GM19193 (cell line): ENCODE data around the gene PXN.

ENCODE experiments used
- POLR2A ChIP-seq: IDR thresholded peaks from 4 replicates; pipeline ENCODE4 v1.6.1; 2011; ENCODE audit not compliant: insufficient read depth, insufficient read length; ENCODE audit errors: extremely low read depth

Gene PXN

DNA sequence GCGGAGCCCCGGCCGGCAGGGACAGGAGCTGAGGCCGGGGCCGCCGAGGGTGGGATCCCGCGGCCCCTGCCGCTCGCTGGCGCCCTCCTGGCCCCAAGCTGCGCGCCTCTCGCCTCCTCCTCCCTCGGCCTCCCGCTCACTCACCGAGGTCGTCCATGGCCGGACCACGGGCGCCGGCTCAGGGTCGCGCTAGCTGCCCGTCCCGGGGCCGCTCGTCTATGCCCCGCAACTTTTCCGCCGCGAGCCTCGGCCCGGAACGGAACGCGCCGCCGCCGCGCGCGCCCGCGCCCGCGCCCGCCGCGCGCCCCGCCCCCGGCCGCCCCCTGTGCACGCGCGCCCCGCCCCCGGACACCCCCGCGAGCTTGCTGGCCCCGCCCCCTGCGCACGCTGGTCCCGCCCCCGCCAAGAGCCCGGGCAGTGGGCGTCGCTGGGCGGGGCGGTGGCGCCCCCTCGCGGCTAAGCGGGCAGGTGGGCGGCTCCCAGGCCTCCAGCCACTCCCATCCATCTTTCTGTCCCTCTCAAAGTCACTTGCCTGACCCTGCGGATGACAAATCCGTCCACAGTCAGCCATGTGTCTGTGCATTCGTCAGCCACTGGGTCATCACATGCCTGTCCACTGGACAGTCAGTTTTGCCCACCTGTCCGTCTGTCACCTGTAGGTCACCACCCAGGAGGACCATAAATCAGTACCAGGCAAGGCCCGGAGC is at the start of gene PXN:
PXN (minus strand) TSS at position 258 of the 707 bp plus-strand sequence; CDS start at position 157, 101 bp downstream.
- TF ChIP-seq POLR2A = peak; percentile 28

DNA sequence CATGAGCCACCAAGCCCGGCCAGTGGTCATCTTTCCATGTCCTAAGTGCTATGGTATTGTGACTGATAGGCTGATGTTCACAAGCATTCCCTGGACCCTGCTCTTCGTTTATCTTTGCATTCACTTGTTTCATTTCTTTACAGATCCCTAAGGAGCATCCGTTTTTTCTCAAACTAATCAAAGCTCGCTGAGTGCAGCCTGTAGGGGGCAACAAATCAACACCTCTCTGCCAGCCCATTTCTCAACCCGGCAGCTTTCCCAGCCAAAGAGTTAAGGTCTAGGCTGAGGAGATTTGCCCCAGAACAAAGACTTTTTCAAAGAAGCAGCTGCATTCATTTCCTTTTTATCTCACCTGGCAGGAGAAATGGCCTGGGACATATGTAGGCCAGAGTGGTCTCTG is 48.7 kb upstream of the PXN start:
- no peak for TF ChIP-seq POLR2A

DNA sequence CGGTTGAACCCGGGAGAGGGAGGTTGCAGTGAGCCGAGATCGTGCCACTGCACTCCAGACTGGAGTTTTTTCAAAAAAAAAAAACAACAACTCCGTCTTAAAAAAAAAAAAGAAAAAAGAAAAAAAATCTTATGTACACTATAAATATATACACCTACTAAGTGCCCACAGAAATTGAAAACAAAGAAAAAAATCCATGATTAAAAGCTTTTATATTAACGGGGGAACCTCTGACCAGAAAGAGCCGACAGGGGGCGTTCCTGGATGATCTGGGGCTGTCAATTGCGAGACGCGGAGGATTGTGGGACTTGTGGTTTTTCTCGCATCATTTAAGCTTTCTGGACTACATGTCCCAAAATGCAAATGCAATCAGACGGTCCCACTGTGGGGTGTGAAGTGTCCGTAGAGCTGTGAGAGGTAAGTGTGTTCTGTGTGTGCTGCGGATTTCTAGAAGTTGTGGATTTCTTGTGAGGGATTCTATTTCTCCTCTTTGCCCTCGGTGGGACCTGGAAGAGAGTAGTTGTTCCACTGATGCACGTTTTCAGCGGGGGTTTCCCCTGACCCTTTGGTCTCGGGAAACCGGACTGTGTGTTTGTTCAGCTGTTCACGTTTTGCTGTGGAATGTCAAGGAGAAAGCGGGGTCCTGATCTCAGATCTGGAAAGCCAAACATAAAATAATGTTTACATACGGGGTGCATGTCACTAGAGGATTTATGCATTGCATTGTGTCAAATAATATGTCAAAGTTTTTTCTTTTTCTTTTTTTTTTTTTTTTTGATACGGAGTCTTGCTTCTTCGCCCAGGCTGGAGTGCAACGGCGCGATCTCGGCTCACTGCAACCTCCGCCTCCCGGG is 36.7 kb upstream of the PXN start, which contains the start of gene SIRT4:
SIRT4 (plus strand) TSS at position 360 of the 854 bp plus-strand sequence. CDS start 1,241 bp downstream, outside the sequence.
- TF ChIP-seq POLR2A = peak; percentile 39

DNA sequence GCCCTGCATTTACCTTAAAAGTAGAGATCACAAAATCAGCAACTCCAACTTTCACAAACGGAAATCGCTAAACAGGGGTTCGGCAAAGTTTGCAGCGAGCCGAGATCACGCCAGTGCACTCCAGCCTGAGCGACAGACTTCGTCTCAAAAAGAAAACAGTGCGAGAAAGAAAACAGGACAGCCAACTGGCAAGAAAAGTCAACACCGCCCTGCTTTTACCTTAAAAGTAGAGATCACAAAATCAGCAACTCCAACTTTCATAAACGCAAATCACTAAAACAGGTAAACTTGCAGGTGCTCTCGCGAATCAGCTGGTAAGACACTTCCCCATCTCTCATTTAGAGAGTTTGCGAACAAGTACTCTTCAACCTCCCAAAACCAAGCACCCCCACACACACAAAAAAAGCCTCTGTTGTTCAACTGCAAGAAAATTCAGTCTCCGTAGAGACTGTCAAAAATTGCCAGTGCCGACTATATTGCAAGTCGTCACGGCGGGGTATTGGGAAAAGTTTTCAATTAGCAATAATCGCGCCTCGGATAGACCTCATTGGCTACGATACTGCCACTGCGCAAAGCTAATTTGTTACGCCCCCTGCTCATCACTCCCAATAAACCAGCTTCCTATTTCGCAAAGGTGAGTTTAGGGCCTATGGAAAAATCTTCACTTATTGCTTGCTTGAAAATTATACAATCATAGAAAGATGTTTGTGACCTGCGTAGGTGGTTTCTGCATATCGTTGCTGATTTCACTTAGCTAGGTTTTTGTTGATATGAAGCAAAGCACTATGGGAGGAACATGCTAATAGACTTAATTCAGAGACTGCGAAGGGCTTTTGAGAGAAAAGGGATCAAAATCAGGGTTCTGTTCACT is 27.4 kb upstream of the PXN start, which contains the start of gene RNU4-1:
RNU4-1 (minus strand) TSS at position 577 of the 871 bp plus-strand sequence.
- TF ChIP-seq POLR2A = peak; percentile 100

DNA sequence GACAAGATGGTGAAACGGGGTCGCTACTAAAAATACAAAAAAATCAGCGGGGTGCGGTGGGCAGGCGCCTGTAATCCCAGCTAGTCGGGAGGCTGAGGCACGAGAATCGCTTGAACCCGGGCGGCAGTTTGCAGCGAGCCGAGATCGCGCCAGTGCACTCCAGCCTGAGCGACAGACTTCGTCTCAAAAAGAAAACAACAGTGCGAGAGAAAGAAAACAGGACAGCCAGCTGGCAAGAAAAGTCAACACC is 26.8 kb upstream of the PXN start:
- TF ChIP-seq POLR2A = no peak

DNA sequence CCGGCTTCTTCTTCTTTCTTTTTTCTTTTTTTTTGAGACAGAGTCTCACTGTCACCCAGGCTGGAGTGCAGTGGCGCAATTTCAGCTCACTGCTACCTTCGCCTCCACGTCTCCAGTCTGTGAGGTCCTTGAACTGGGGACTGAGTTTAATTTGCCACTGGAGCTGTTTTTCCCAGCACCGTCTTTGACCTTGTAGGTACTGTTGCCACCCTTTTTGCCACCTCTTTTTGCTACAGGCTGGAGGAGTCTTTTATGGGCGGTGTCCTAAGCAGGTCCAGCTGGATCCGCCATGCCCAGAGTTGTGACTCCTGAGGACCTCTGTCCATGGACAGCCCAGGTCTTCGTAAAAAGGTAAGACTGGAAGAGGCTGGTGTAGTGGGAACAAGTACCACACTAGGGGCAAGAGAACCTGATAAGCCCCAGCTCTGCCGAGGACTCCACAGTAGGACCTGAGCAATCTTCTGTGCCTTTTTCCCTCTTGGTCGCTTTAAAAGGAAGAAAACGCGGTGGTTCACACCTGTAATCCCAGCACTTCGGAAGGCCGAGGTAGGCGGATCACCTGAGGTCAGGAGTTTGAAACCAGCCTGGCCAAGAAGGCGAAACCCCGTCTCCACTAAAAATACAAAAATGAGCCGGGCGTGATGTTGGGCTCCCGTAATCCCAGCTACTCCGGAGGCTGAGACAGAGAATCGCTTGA is 25.2 kb upstream of the PXN start:
- no peak for TF ChIP-seq POLR2A

DNA sequence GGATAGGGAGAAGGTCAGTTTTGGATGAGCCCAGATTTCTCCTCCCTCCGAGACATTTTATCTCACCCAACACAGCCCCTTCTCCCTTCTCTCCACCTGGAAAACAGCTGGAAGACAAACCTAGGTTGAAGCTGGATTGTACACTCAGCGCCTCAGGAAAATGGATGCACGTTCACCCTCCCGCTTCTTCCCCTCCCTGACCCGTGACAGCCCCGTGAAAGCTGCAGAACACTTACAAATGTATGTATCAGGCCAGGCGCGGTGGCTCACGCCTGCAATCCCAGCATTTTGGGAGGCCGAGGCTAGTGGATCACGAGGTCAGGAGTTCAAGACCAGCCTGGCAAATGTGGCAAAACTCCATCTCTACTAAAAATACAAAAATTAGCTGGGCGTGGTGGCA is 22.0 kb upstream of the PXN start:
- no peak for TF ChIP-seq POLR2A

DNA sequence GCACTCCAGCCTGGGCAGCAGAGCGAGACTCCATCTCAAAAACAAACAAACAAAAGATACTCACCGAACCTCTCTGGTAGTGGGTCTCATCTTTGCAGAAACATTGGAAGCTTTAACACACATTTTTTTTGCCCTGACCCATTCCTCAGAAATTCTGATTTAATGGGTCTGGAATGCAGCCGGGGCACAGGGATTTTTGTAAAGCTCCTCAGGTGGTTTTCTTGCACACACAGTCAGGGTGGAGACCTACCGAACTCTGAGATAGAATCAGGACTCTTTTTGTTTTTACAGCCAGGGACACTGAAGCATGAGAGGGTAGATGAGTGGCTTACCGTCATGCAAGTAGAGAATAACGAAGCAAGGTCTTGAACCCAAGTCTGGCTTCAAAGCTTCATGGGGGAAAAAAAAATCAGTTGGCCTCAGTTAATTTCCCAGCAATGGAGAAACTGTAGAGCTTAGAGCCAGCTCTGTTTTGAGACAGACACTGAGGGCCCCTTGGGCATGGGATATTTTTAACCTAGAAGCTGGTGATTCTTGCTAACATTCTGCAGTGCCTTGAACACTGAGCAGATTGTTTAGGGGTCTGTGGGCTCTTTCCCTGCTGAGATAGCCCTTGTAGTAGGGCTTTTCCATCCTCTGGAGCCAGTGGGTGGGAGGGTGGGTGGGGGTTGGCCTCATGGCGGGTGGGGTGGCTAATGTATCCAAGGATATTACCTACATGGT is 21.4 kb upstream of the PXN start:
- TF ChIP-seq POLR2A = no peak

DNA sequence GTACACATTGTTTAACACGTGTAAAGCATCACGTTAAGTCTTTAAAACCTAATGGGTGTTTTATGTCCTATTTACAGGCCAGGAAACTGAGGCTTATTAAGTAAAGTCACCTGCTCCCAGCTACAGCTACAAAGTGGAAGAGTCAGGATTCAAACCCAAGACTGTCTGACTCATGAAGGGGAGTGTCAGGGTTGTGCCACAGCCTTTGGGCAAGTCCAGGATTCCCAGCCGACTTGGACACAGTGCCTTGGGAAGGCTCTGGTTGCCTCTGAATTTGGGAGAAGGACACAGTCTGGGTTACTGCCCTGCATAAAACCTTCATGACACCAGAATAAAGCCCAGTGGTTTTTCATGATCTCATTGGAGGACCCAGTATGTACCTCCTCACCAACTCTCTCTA is 18.9 kb upstream of the PXN start:
- no peak for TF ChIP-seq POLR2A

DNA sequence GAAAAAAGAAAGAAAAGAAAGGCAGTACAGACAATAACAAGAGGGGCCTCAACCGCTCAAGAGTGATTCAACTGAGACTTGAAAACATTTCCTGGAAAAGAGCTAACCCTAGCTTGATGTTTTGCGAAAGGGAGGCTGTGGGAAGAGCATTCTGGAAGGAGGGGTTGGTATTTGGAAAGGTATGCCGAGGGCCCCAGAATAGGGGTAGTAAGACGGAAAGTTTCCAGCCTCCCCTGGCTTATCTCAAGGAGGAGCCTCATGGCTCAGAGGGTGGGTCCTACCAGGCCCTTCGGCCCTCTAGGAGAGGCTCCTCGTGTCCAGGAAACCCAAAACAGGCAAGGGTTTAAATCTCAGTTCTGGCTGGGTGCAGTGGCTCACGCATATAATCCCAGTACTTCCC is 17.8 kb upstream of the PXN start:
- TF ChIP-seq POLR2A = no peak

DNA sequence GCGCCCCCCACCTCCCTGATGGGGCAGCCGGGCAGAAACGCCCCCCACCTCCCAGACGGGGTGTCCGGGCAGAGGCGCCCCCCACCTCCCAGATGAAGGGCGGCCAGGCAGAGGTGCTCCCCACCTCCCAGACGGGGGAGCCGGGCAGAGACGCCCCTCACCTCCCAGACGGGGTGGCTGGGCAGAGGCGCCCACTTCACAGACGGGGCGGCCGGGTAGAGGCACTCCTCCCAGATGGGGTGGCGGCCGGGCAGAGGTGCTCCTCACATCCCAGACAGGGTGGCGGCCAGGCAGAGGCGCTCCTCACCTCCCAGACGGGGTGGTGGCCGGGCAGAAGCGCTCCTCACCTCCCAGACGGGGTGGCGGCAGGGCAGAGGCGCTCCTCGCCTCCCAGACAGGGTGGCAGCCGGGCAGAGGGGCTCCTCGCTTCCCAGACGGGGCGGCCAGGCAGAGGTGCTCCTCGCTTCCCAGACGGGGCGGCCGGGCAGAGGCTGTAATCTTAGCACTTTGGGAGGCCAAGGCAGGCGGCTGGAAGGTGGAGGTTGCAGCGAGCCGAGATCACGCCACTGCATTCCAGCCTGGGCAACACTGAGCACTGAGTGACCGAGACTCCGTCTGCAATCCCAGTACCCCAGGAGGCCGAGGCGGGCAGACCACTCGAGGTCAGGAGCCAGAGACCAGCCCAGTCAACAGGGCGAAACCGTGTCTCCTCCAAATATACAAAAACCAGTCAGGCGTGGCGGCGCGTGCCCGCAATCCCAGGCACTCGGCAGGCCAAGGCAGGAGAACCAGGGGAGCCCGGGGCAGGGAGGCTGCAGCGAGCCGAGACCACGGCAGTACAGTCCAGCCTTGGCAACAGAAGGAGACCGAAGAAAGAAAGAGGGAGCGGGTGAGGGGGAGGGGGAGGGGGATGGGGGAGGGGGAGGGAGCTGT is 12.9 kb upstream of the PXN start:
- TF ChIP-seq POLR2A = no peak

DNA sequence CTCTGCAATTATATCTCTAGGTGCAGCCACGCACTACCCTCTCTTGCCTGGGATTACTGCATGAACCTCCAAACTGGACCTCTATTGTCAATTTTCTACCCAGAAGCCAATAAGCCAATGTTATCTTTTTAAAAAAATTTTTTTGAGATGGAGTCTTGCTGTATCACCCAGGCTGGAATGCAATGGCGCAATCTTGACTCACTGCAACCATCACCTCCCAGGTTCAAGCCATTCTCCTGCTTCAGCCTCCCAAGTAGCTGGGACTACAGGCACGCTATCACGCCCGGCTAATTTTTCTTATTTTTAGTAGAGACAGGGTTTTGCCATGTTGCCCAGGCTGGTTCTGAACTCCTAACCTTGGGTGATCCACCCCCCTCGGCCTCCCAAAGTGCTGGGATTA is 11.2 kb upstream of the PXN start:
- TF ChIP-seq POLR2A = no peak

DNA sequence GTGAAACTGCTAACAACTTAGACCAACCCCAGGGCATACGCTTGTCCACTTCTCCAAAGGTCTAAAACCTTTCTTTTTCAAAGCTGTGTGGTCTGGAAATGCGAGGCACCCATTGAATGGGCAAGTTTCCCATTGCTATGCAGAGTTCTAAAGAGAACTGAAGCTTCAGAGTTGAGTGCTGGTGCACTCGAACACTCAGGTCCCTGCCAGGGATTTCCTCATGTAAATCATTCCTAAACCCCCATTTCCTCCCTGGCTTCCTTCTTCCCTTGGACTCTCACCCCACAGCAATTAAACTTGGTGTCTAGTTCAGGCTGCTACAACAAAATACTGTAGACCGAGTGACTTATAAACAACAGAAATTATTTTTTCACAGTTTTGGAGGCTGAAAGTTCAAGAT is 2.2 kb upstream of the PXN start:
- no peak for TF ChIP-seq POLR2A

DNA sequence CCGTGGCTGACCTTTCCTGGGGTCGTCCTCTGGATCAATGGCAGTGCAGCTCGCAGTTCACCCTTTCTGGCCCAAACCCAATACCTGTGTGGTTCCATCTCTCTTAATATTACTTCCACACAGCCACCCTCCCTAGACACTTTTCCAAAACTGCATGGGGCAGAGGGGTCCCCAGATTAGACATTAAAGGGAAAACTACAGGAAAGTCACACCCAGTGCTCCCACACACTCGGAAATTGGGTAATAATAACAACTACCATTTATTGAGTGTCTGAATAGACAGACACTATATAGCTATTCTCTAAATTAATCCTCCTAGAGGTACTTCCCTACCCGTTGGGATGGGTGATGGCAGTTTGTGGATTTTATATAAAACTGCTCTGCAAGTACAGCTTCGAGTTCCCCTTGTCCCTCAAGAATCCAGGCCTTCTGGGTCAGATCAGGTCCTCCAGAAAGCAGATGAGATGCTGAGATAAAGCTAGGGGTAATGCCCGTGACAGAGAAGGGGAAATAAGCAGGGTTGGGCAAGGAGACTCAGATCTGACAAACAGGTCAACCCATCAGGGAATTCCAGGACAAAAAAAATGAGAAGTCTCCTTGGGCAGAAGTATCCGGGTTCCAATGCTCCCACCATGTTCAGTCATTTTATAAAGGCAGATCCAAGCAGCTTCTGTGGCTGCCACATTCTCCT is 795 bp upstream of the PXN start:
- TF ChIP-seq POLR2A = no peak
